K562 (cell line): ENCODE data around the gene ARHGAP24. TPM values are rescaled to one million over a fixed set of nuclear protein-coding genes. Genes with fewer than 3 reads are reported as not detected.

Experiments used
- ATAC-seq: fragments of 200-7000 bp; cut with Tn5 transposase; 3 replicates; pipeline ENCODE4 v1.9.1; 2020; ENCODE audit warnings: moderate library complexity
- BruUV-seq: library from RNA; stranded (reverse); fragments of 400-500 nt; replicated peaks from 2 replicates; lab custom pipeline; 2021; lab: Mats Ljungman, UMichigan
- CTCF ChIA-PET: fragments of 300-600 bp; formaldehyde crosslinking; extraction: SDS; loops from one replicate; lab custom pipeline; 2021; ENCODE audit warnings: low intra/inter-chr PET ratio; lab: Yijun Ruan, JAX
- POLR2A ChIA-PET: fragments of 300-600, 350-650 bp; sonication (Branson Sonifier 250); formaldehyde crosslinking; extraction: SDS; loops from one replicate; lab custom pipeline; 2021; ENCODE audit warnings: antibody characterized with exemption, inconsistent platforms; lab: Yijun Ruan, JAX
- DNase-seq, 4 experiments: peaks; one replicate each; pipeline versions ENCODE4 v3.0.0 to v3.0.0-alpha.2; 2011 to 2018; ENCODE audit warnings: low spot score in 3 of 4, mixed read lengths in 3 of 4; ENCODE audit errors: extremely low read depth in 1 of 4
- FAIRE-seq: peaks from 2 replicates; lab custom pipeline; 2011; peaks lifted over from hg19 to GRCh38; lab: Jason Lieb, UNC
- H2AFZ ChIP-seq: 2 replicates; pipeline ENCODE4 v1.6.0; 2011; ENCODE audit warnings: low read depth, low read length, control low read depth, inconsistent platforms
- H3K27ac ChIP-seq: fragments of 200-600 bp; 3 replicates; pipeline ENCODE4 v1.8.0; 2011; ENCODE audit warnings: low read depth, mild to moderate bottlenecking, control low read depth, inconsistent platforms, low read length, moderate library complexity, mixed read lengths; ENCODE audit errors: extremely low read depth
- H3K27me3 ChIP-seq, 2 experiments: fragments of 300-600 bp in 1 of 2; 2 replicates in 1 of 2; 3 replicates in 1 of 2; pipeline versions ENCODE4 v1.6.0 to v1.8.0; 2011; ENCODE audit warnings: inconsistent platforms in 2 of 2, low read length in 2 of 2, mild to moderate bottlenecking in 1 of 2, mixed read lengths in 1 of 2, moderate library complexity in 1 of 2; ENCODE audit not compliant: control insufficient read depth in 2 of 2, insufficient read depth in 2 of 2
- H3K36me3 ChIP-seq: fragments of 300-600 bp; 3 replicates; pipeline ENCODE4 v1.8.0; 2011; ENCODE audit warnings: mild to moderate bottlenecking, low read length, inconsistent platforms; ENCODE audit not compliant: control insufficient read depth, insufficient read depth
- H3K4me1 ChIP-seq, 2 experiments: fragments of 200-600 bp in 1 of 2; replicated peaks in 1 of 2; 2 replicates in 1 of 2; 3 replicates in 1 of 2; pipeline versions ENCODE4 v1.5.1 to v1.8.0; 2011; ENCODE audit warnings: inconsistent platforms in 2 of 2, low read length in 2 of 2, mild to moderate bottlenecking in 1 of 2, mixed read lengths in 1 of 2, moderate library complexity in 1 of 2; ENCODE audit not compliant: control insufficient read depth in 2 of 2, insufficient read depth in 2 of 2
- H3K4me2 ChIP-seq: 2 replicates; pipeline ENCODE4 v1.6.1; 2011; ENCODE audit warnings: low read length, control low read depth, inconsistent platforms, mixed read lengths; ENCODE audit not compliant: insufficient read depth
- H3K4me3 ChIP-seq: fragments of 200-600 bp; sonication (generic), shearing (Covaris generic); 2 replicates; pipeline ENCODE4 v1.5.1; 2016; ENCODE audit warnings: control low read depth, inconsistent platforms
- H3K79me2 ChIP-seq: fragments of 200-600 bp; 3 replicates; pipeline ENCODE4 v1.8.0; 2011; ENCODE audit warnings: low read length, inconsistent platforms; ENCODE audit not compliant: control insufficient read depth, insufficient read depth
- H3K9ac ChIP-seq, 2 experiments: 2 replicates each; pipeline versions ENCODE4 v1.6.0 to v1.6.1; 2011; ENCODE audit warnings: low read depth in 2 of 2, low read length in 2 of 2, control low read depth in 1 of 2, inconsistent platforms in 1 of 2, mild to moderate bottlenecking in 1 of 2, mixed read lengths in 1 of 2; ENCODE audit not compliant: insufficient read depth in 1 of 2
- H3K9me1 ChIP-seq: one replicate; pipeline ENCODE4 v1.6.0; 2011; ENCODE audit warnings: inconsistent platforms, mild to moderate bottlenecking, low read length, moderate library complexity; ENCODE audit not compliant: control insufficient read depth, insufficient read depth
- H3K9me3 ChIP-seq: replicated peaks from 2 replicates; pipeline ENCODE4 v1.5.1; 2011; ENCODE audit warnings: low read depth, low read length, inconsistent platforms; ENCODE audit not compliant: control insufficient read depth, insufficient read depth
- H4K20me1 ChIP-seq: replicated peaks from 2 replicates; pipeline ENCODE4 v1.6.1; 2011; ENCODE audit warnings: low read length, inconsistent platforms, mixed read lengths; ENCODE audit not compliant: control insufficient read depth, insufficient read depth
- BMI1 ChIP-seq: fragments of 150-350 bp; IDR thresholded peaks from 2 replicates; pipeline ENCODE4 v1.6.1; 2014; ENCODE audit warnings: low read length
- CBFB ChIP-seq: sonication (generic); formaldehyde crosslinking; IDR thresholded peaks from 2 replicates; pipeline ENCODE4 v1.4.0; 2020; ENCODE audit warnings: mild to moderate bottlenecking, missing genetic modification reagents
- CEBPB ChIP-seq: fragments of 450-650 bp; IDR thresholded peaks from 2 replicates; pipeline ENCODE4 v1.6.1; 2016; ENCODE audit warnings: missing genetic modification characterization, missing compliant biosample characterization
- HBP1 ChIP-seq: fragments of 450-650 bp; formaldehyde crosslinking; IDR thresholded peaks from 2 replicates; pipeline ENCODE4 v1.4.0; 2022; ENCODE audit warnings: missing genetic modification characterization
- ZNF253 ChIP-seq: fragments of 250-450 bp; sonication (Bioruptor Pico); conservative IDR thresholded peaks from 2 replicates; pipeline ENCODE4 v1.6.1; 2021; ENCODE audit warnings: mild to moderate bottlenecking
- ZNF668 ChIP-seq: fragments of 250-450 bp; sonication (Bioruptor Pico); IDR thresholded peaks from 2 replicates; pipeline ENCODE4 v1.8.0; 2022; ENCODE audit warnings: mild to moderate bottlenecking, inconsistent platforms
- WGBS: fragments of 100-300 bp; shearing (Covaris generic); methylation state at CpG from one replicate; pipeline ENCODE4 v1.1.6; 2016; ENCODE audit warnings: low coverage, mixed read lengths; ENCODE audit not compliant: insufficient coverage; ENCODE audit errors: missing lambda C conversion rate; 5-methylcytosine and 5-hydroxymethylcytosine counted together
- in situ Hi-C: fragments of 300-500 bp; cut with MboI; formaldehyde crosslinking; loops from 4 replicates; pipeline ENCODE4 v1.15.0; 2018; ENCODE audit warnings: inconsistent platforms, mixed read lengths
- intact Hi-C: fragments of 100-400 bp; cut with micrococcal nuclease; formaldehyde crosslinking; loops from 2 replicates; pipeline ENCODE4 v1.14.2; 2022
- polyA plus RNA-seq, 8 experiments: library from polyadenylated mRNA; depleted of rRNA in 4 of 8; stranded (reverse) in 5 of 8; unstranded in 3 of 8; fragments of >200 nt; fragmentation: Nextera tagmentation in 2 of 8; fragmentation: Illumina TruSeq in 1 of 8; extraction: Ambion mirVana in 2 of 8; extraction: Trizol in 1 of 8; gene quantifications; 2 replicates each; pipeline versions ENCODE4 v1.2.1 to v1.2.3, GENCODE V29; 2011 to 2014; ENCODE audit warnings: inconsistent platforms in 1 of 8, missing spikeins in 1 of 8
- total RNA-seq, 7 experiments: library from RNA; depleted of rRNA in 6 of 7; stranded (reverse); fragments of >200 nt in 6 of 7; fragmentation: Illumina TruSeq in 2 of 7; extraction: Trizol in 2 of 7; gene quantifications; 2 replicates each; pipeline versions ENCODE4 v1.2.1 to v1.2.3, GENCODE V29; 2011 to 2021; ENCODE audit warnings: low replicate concordance in 1 of 7
- TF ChIP-seq, protein P1 (sequence below): fragments of 250-450 bp; sonication (Bioruptor Pico); IDR thresholded peaks from 2 replicates; pipeline ENCODE4 v1.4.0; 2020; ENCODE audit warnings: mild to moderate bottlenecking, moderate library complexity

Gene ARHGAP24
- total and polyA plus RNA-seq, 9 of the 15 experiments (the other 6 are each of a cell fraction or from before 2014, with no cell fraction given) = 8.0 to 22.6 (median 14.0) TPM

- H3K9ac ChIP-seq = no peak overlapping the region
- no peaks in the 10 kb centered on the region for H3K9me1 ChIP-seq
- DNase-seq (no peak), FAIRE-seq (no peak), ATAC-seq (no peak)
- no peaks in the 10 kb centered on the region for H3K4me1 ChIP-seq
- in situ Hi-C loops = no loop called here
- H3K27me3 ChIP-seq = no peaks in the 10 kb centered on the region
- no peak overlapping the region for H3K4me2 ChIP-seq
- no peak overlapping the region for H3K27ac ChIP-seq
- no peaks in the 10 kb centered on the region; the same call in 1 of the 2 replicates for H4K20me1 ChIP-seq
- no peak for TF ChIP-seq ZNF253 (CRISPR knock-in tag)
- TF ChIP-seq, protein P1, sequence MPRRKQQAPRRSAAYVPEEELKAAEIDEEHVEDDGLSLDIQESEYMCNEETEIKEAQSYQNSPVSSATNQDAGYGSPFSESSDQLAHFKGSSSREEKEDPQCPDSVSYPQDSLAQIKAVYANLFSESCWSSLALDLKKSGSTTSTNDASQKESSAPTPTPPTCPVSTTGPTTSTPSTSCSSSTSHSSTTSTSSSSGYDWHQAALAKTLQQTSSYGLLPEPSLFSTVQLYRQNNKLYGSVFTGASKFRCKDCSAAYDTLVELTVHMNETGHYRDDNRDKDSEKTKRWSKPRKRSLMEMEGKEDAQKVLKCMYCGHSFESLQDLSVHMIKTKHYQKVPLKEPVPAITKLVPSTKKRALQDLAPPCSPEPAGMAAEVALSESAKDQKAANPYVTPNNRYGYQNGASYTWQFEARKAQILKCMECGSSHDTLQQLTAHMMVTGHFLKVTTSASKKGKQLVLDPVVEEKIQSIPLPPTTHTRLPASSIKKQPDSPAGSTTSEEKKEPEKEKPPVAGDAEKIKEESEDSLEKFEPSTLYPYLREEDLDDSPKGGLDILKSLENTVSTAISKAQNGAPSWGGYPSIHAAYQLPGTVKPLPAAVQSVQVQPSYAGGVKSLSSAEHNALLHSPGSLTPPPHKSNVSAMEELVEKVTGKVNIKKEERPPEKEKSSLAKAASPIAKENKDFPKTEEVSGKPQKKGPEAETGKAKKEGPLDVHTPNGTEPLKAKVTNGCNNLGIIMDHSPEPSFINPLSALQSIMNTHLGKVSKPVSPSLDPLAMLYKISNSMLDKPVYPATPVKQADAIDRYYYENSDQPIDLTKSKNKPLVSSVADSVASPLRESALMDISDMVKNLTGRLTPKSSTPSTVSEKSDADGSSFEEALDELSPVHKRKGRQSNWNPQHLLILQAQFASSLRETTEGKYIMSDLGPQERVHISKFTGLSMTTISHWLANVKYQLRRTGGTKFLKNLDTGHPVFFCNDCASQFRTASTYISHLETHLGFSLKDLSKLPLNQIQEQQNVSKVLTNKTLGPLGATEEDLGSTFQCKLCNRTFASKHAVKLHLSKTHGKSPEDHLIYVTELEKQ = no peak
- no peak for TF ChIP-seq CBFB (CRISPR knock-in tag)
- no peak for TF ChIP-seq ZNF668
- no peak for TF ChIP-seq BMI1
- TF ChIP-seq HBP1 (CRISPR knock-in tag) = no peak
- no peak for TF ChIP-seq CEBPB (tag)
- H3K36me3 ChIP-seq = no peaks in the 10 kb centered on the region
- intact Hi-C loops = no loop called here
- WGBS = 43% methylated on average over 5 of the region's 5 CpGs
- H3K9me3 ChIP-seq = no peaks in the 10 kb centered on the region
- no peak overlapping the region for H2AFZ ChIP-seq
- no peaks in the 10 kb centered on the region for H3K79me2 ChIP-seq
- no peak overlapping the region for H3K4me3 ChIP-seq
- ChIA-PET CTCF (interaction anchor here (0.6 kb wide), 1 partner anchor 452 kb away, joined by 5 read pairs; no protein-coding TSS in a partner anchor), POLR2A (no interaction called here)
- no TSS peak for BruUV-seq
These were observed 394.2 kb downstream of the ARHGAP24 start for GRCh38 chr4:85869181-85869580.
